ENCODE data around the gene PERM1. TPM values are rescaled to one million over a fixed set of nuclear protein-coding genes. Genes with fewer than 3 reads are reported as not detected.

PERM1 gene
- total and polyA plus RNA-seq, 2 donors (not counting 1 experiment from before 2014, with no cell fraction given), result not detected

GRCh38 chr1:996851-997712 is 15.2 kb upstream of the PERM1 start:
- ATAC-seq (ENCODE audit: low read depth) (no peak), DNase-seq (peak; percentile 53)
- Histone ChIP-seq H3K27me3 (replicated peaks in 1 of 4; ENCODE audit: control extremely low read depth in 1 of 4, control insufficient read depth in 3 of 4, insufficient read depth in 4 of 4, low read length in 3 of 4) (peaks cover 0 to 64% (median 22%) of the 10 kb centered on the region in 4 experiments), H3K4me3 (ENCODE audit: control extremely low read depth in 1 of 5, extremely low read depth in 1 of 5, insufficient read depth in 1 of 5, low read depth in 2 of 5, low read length in 4 of 5) (no peak overlapping the region), H3K36me3 (replicated peaks in 1 of 2; ENCODE audit: control extremely low read depth in 1 of 2, control insufficient read depth in 1 of 2, extremely low read depth in 1 of 2, insufficient read depth in 2 of 2, low read length in 1 of 2) (no peaks in the 10 kb centered on the region), H3K4me2 (replicated peaks; ENCODE audit: low read depth, low read length, poor library complexity, severe bottlenecking) (no peak overlapping the region), H3K4me1 (ENCODE audit: control insufficient read depth in 2 of 2, insufficient read depth in 2 of 2, low read length in 2 of 2) (peaks cover 30 to 40% of the 10 kb centered on the region in 2 donors), H3K27ac (ENCODE audit: low read length in 2 of 2) (no peak overlapping the region), H4K20me1 (ENCODE audit: control insufficient read depth, insufficient read depth, low read length, poor library complexity, severe bottlenecking) (no peaks in the 10 kb centered on the region), H3K79me2 (ENCODE audit: control insufficient read depth, insufficient read depth, low read length) (no peaks in the 10 kb centered on the region), H3K9ac (ENCODE audit: low read length) (no peak overlapping the region), H2AFZ (ENCODE audit: insufficient read depth, low read depth, low read length, poor library complexity, severe bottlenecking) (no peak overlapping the region), H3K9me3 (ENCODE audit: control extremely low read depth in 1 of 3, control insufficient read depth in 2 of 3, insufficient read depth in 1 of 3, low read length in 2 of 3) (peaks cover 0 to 34% (median 0%) of the 10 kb centered on the region in 3 donors)
- H3K4me3 Mint-ChIP-seq, result peak overlapping the region; percentile 63
- no peaks in the 10 kb centered on the region for H3K9me3 Mint-ChIP-seq (ENCODE audit: insufficient read depth)
- peaks cover 14% of the 10 kb centered on the region for H3K4me1 Mint-ChIP-seq
- 43% methylated on average over 24 of the region's 24 CpGs for WGBS (ENCODE audit: insufficient coverage)
- no peak overlapping the region for H3K27ac Mint-ChIP-seq
- POLR2A ChIA-PET, result interaction anchor here (0.5 kb wide), 1 partner anchor 1248 kb away, joined by 7 read pairs; no protein-coding TSS in a partner anchor
- intact Hi-C loops (cut with micrococcal nuclease), result no loop called here
- CTCF ChIA-PET, result interaction anchor here (1.0 to 1.5 kb wide), 3 partner anchors 10 to 16 kb away, joined by 3 to 6 read pairs (median 4); partner anchors contain the start of gene ISG15
- H3K27me3 Mint-ChIP-seq, result peaks cover 23% of the 10 kb centered on the region
- TF ChIP-seq EZH2 (IDR thresholded peaks at IDR 0.05; ENCODE audit: borderline replicate concordance, insufficient read depth, low read depth, low read length, poor library complexity, severe bottlenecking), result no peak
- TF ChIP-seq CTCF (IDR thresholded peaks at IDR 0.05), result no peak
